Measurements from ENCODE around the gene KBTBD13. TPM values are rescaled to one million over a fixed set of nuclear protein-coding genes. Genes with fewer than 3 reads are reported as not detected.

The KBTBD13 gene
- total RNA-seq, 3 donors from 2014 or later (not counting 1 experiment from before 2014, with no cell fraction given), result not detected

GRCh38 chr15:65056106-65056505 is 20.4 kb upstream of the KBTBD13 start:
- no peaks in the 10 kb centered on the region for H3K4me1 Mint-ChIP-seq

DNA sequence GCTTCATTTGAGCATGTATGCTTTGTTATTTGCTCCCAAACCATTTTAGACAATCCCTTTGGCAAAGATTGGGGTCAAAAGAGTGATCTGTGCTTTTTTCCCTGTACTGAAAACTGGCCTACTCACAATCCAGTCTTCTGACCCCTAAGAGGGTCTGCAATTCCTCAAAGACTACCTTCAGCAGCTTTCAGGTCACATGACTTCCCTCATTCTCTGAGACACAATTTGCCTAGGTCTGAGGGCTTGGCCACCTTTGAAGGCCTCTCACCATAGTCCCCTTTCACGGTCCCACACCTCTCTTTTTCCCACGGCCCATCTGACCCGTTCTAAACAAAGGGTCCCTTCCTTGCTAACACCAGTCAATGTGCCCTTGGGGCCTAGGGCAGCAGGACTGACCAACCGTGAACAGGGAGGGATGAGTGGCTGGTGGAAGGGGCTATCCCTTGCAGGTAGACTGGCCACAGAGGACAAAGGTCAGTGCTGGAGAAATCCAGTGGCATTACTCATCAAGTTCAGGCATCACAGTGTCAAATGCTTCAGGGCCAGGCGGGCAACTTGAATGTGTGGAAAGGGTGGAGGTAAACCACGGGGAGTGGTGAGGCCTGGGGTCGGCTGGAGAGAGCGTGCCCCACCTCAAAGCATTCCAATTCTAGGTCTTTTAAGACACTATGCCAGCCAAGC is 19.5 kb upstream of the KBTBD13 start:
- Mint-ChIP-seq H3K4me1 (no peaks in the 10 kb centered on the region), H3K36me3 (no peaks in the 10 kb centered on the region), H3K27ac (no peak overlapping the region), H3K4me3 (no peak overlapping the region), H3K27me3 (ENCODE audit: low read depth in 2 of 2) (no peaks in the 10 kb centered on the region), H3K9me3 (no peaks in the 10 kb centered on the region)
- no peaks in the 10 kb centered on the region for H3K36me3 ChIP-seq (ENCODE audit: control insufficient read depth, insufficient read depth, low read length)
- ATAC-seq (no peak), DNase-seq (no peak)
- H3K4me1 ChIP-seq (ENCODE audit: control insufficient read depth, insufficient read depth, low read length), result no peaks in the 10 kb centered on the region
- intact Hi-C loops (cut with micrococcal nuclease), result no loop called here
- no peak overlapping the region for H3K27ac ChIP-seq (ENCODE audit: low read length)
- no peak overlapping the region for H3K4me3 ChIP-seq (ENCODE audit: low read length)
- H3K9me3 ChIP-seq (ENCODE audit: control insufficient read depth, insufficient read depth, low read length), result no peaks in the 10 kb centered on the region
- 63% methylated on average over 8 of the region's 8 CpGs for WGBS (ENCODE audit: insufficient coverage)
- TF ChIP-seq, protein P1, sequence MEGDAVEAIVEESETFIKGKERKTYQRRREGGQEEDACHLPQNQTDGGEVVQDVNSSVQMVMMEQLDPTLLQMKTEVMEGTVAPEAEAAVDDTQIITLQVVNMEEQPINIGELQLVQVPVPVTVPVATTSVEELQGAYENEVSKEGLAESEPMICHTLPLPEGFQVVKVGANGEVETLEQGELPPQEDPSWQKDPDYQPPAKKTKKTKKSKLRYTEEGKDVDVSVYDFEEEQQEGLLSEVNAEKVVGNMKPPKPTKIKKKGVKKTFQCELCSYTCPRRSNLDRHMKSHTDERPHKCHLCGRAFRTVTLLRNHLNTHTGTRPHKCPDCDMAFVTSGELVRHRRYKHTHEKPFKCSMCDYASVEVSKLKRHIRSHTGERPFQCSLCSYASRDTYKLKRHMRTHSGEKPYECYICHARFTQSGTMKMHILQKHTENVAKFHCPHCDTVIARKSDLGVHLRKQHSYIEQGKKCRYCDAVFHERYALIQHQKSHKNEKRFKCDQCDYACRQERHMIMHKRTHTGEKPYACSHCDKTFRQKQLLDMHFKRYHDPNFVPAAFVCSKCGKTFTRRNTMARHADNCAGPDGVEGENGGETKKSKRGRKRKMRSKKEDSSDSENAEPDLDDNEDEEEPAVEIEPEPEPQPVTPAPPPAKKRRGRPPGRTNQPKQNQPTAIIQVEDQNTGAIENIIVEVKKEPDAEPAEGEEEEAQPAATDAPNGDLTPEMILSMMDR (IDR thresholded peaks at IDR 0.05), result no peak
- no peaks in the 10 kb centered on the region for H3K27me3 ChIP-seq (ENCODE audit: control insufficient read depth, insufficient read depth, low read length)

More at GRCh38 chr15:65056106-65056505, 20.4 kb upstream of the KBTBD13 start:
- Histone ChIP-seq H3K27ac (ENCODE audit: low read length) (no peak overlapping the region), H3K9me3 (ENCODE audit: control insufficient read depth, insufficient read depth, low read length) (no peaks in the 10 kb centered on the region), H3K27me3 (ENCODE audit: control insufficient read depth, insufficient read depth, low read length) (no peaks in the 10 kb centered on the region), H3K36me3 (ENCODE audit: control insufficient read depth, insufficient read depth, low read length) (no peaks in the 10 kb centered on the region), H3K4me3 (ENCODE audit: low read length) (no peak overlapping the region), H3K4me1 (ENCODE audit: control insufficient read depth, insufficient read depth, low read length) (no peaks in the 10 kb centered on the region)
- DNase-seq, result no peak
- Mint-ChIP-seq H3K9me3 (no peaks in the 10 kb centered on the region), H3K27ac (no peak overlapping the region), H3K4me3 (no peak overlapping the region), H3K36me3 (no peaks in the 10 kb centered on the region), H3K27me3 (ENCODE audit: low read depth in 2 of 2) (no peaks in the 10 kb centered on the region)
- TF ChIP-seq, protein P1 (IDR thresholded peaks at IDR 0.05), result no peak
- no peak for ATAC-seq
- WGBS (ENCODE audit: insufficient coverage), result 79% methylated on average over 9 of the region's 9 CpGs
- intact Hi-C loops (cut with micrococcal nuclease), result no loop called here

DNA sequence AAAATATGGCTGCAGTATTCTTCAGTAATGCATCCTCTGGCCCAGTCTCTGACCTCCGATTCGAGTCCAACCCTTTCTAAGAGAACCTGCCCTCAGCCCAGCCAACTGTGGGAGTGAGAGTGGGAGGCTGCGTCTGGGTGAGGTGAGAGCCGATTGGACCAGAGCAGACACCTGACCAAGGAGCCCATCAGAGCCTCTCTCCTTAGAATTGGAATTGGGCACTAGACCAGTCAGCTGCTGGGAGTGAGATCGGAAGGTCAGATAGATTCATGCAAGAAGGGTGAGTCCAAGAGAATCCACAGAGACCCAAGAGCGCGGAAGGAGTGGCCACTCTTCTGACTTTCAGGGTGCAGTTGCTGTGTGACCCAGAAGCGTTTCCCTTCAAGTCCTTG is 19.0 kb upstream of the KBTBD13 start:
- WGBS (ENCODE audit: insufficient coverage), result 91% methylated on average over 8 of the region's 8 CpGs
- Mint-ChIP-seq H3K4me3 (no peak overlapping the region), H3K9me3 (no peaks in the 10 kb centered on the region), H3K4me1 (no peaks in the 10 kb centered on the region), H3K27me3 (ENCODE audit: low read depth in 2 of 2) (no peaks in the 10 kb centered on the region), H3K27ac (no peak overlapping the region), H3K36me3 (no peaks in the 10 kb centered on the region)
- Histone ChIP-seq H3K36me3 (ENCODE audit: control insufficient read depth, insufficient read depth, low read length) (no peaks in the 10 kb centered on the region), H3K4me1 (ENCODE audit: control insufficient read depth, insufficient read depth, low read length) (no peaks in the 10 kb centered on the region), H3K27ac (ENCODE audit: low read length) (no peak overlapping the region), H3K4me3 (ENCODE audit: low read length) (no peak overlapping the region), H3K9me3 (ENCODE audit: control insufficient read depth, insufficient read depth, low read length) (no peaks in the 10 kb centered on the region), H3K27me3 (ENCODE audit: control insufficient read depth, insufficient read depth, low read length) (no peaks in the 10 kb centered on the region)
- intact Hi-C loops (cut with micrococcal nuclease), result no loop called here
- TF ChIP-seq, protein P1 (IDR thresholded peaks at IDR 0.05), result no peak
- ATAC-seq (no peak), DNase-seq (no peak)

Measured in natural killer cell (primary cell).